ENCODE results near the gene CC2D1A. TPM values are rescaled to one million over a fixed set of nuclear protein-coding genes. Genes with fewer than 3 reads are reported as not detected.
A peak's percentile ranks its signal among the peaks of the same experiment; 100 is the strongest.

CC2D1A gene
- total and polyA plus RNA-seq, 7 donors: 20.1 to 31.7 (median 23.7) TPM

- Histone ChIP-seq H3K4me3 (peak overlapping the region; percentile 83), H3K36me3 (ENCODE audit: insufficient read depth in 1 of 2, low read depth in 1 of 2) (peaks cover 0 to 20% of the 10 kb centered on the region in 2 donors), H3K27me3 (ENCODE audit: insufficient read depth in 3 of 3, low read length in 2 of 3) (no peaks in the 10 kb centered on the region), H3K9me3 (no peaks in the 10 kb centered on the region), H3K27ac (peak overlapping the region; percentile 70), H3K4me1 (peaks cover 3% of the 10 kb centered on the region)
- DNase-seq (no peak), ATAC-seq (peak; percentile 33 to 49 (median 42))
- TF ChIP-seq, protein P1, sequence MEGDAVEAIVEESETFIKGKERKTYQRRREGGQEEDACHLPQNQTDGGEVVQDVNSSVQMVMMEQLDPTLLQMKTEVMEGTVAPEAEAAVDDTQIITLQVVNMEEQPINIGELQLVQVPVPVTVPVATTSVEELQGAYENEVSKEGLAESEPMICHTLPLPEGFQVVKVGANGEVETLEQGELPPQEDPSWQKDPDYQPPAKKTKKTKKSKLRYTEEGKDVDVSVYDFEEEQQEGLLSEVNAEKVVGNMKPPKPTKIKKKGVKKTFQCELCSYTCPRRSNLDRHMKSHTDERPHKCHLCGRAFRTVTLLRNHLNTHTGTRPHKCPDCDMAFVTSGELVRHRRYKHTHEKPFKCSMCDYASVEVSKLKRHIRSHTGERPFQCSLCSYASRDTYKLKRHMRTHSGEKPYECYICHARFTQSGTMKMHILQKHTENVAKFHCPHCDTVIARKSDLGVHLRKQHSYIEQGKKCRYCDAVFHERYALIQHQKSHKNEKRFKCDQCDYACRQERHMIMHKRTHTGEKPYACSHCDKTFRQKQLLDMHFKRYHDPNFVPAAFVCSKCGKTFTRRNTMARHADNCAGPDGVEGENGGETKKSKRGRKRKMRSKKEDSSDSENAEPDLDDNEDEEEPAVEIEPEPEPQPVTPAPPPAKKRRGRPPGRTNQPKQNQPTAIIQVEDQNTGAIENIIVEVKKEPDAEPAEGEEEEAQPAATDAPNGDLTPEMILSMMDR (IDR thresholded peaks at IDR 0.05): no peak
- intact Hi-C loops (cut with DNase I): loop anchor here (5.0 kb wide), 1 partner anchor 46 kb away; the partner anchor contains the start of gene DCAF15 (in 2 of the 2)
- 2 to 8% (median 3%) methylated on average over 7 to 13 of the region's 13 CpGs for WGBS, 3 donors
These were observed 512 bp downstream of the CC2D1A start for GRCh38 chr19:13906521-13906904.

DNA sequence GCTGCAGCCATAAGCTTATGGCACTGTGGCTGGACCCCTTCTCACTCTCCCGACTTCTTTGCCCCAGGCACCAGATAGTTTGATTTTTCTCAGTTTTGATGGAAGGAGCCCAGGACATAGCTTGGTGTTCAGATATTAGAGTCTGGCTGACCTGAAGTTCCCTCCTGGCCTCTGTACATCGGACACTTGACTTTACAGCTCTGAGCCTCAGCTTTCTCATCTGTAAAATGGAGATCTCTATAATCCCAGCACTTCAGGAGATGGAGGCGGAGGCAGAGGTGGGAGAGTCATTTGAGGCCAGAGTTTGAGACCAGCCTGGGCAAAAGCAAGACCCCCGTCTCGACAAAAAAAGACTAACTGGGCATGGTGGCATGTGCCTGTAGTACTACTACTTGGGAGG lies 909 bp downstream of the CC2D1A start:
- peaks cover 3% of the 10 kb centered on the region for H3K4me1 ChIP-seq
- intact Hi-C loops (cut with DNase I): loop anchor here (5.0 kb wide), 1 partner anchor 45 kb away; the partner anchor contains the start of gene DCAF15 (in 2 of the 2)
- H3K36me3 ChIP-seq (ENCODE audit: insufficient read depth in 1 of 2, low read depth in 1 of 2): peaks cover 0 to 21% of the 10 kb centered on the region in 2 donors
- WGBS, 3 donors: 87 to 91% (median 89%) methylated on average over 5 of the region's 5 CpGs
- ATAC-seq (no peak), DNase-seq (no peak)
- H3K4me3 ChIP-seq: peak overlapping the region; percentile 83
- H3K27me3 ChIP-seq (ENCODE audit: insufficient read depth in 3 of 3, low read length in 2 of 3): no peaks in the 10 kb centered on the region
- H3K27ac ChIP-seq: no peak overlapping the region
- TF ChIP-seq, protein P1 (IDR thresholded peaks at IDR 0.05): no peak
- no peaks in the 10 kb centered on the region for H3K9me3 ChIP-seq

DNA sequence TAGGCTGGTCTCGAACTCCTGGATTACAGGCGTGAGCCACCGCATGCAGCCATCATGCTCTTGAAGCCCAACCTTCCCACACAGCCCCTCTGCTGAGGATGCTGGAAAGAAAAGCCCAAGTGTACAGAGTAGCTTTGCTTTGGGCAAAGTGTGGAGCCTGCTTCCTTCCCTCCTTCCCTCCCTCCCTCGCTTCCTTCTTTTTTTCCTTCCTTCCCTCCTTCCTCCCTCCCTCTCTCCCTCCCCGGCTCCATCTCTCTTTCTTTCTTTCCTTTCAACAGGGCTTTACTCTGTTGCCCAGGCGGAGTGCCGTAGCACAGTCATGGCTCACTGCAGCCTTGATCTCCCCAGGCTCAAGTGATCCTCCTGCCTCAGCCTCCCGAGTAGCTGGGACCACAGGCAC lies 2.7 kb downstream of the CC2D1A start:
- TF ChIP-seq, protein P1 (IDR thresholded peaks at IDR 0.05): no peak
- intact Hi-C loops (cut with DNase I): loop anchor here (5.0 kb wide), 1 partner anchor 44 kb away; the partner anchor contains the start of gene DCAF15 (in 2 of the 2)
- DNase-seq (no peak), ATAC-seq (no peak)
- Histone ChIP-seq H3K27me3 (ENCODE audit: insufficient read depth in 3 of 3, low read length in 2 of 3) (no peaks in the 10 kb centered on the region), H3K4me1 (peaks cover 3% of the 10 kb centered on the region), H3K9me3 (no peaks in the 10 kb centered on the region), H3K4me3 (no peak overlapping the region), H3K27ac (no peak overlapping the region), H3K36me3 (ENCODE audit: insufficient read depth in 1 of 2, low read depth in 1 of 2) (peaks cover 0 to 39% of the 10 kb centered on the region in 2 donors)
- WGBS, 3 donors: 87 to 89% (median 87%) methylated on average over 8 of the region's 8 CpGs

GRCh38 chr19:13909430-13909829 lies 3.4 kb downstream of the CC2D1A start:
- WGBS, 3 donors: 94 to 100% (median 96%) methylated on average over 2 of the region's 2 CpGs

More at GRCh38 chr19:13909430-13909829, 3.4 kb downstream of the CC2D1A start:
- Histone ChIP-seq H3K4me3 (no peak overlapping the region), H3K4me1 (peaks cover 3% of the 10 kb centered on the region), H3K27me3 (ENCODE audit: insufficient read depth in 3 of 3, low read length in 2 of 3) (no peaks in the 10 kb centered on the region), H3K27ac (no peak overlapping the region), H3K36me3 (ENCODE audit: insufficient read depth in 1 of 2, low read depth in 1 of 2) (peaks cover 0 to 47% of the 10 kb centered on the region in 2 donors), H3K9me3 (no peaks in the 10 kb centered on the region)
- ATAC-seq: no peak
- intact Hi-C loops (cut with DNase I): loop anchor here (5.0 kb wide), 1 partner anchor 43 kb away; the partner anchor contains the start of gene DCAF15 (in 2 of the 2)
- TF ChIP-seq, protein P1 (IDR thresholded peaks at IDR 0.05): no peak
- DNase-seq: no peak

All from psoas muscle (tissue), 8 donors.